A673 (cell line): ENCODE measurements around the gene NDUFAF3.

Experiments
- EZH2 ChIP-seq: fragments of 200-600 bp; sonication (generic); IDR thresholded peaks from 2 replicates; pipeline ENCODE4 v1.6.1; 2017; ENCODE audit warnings: borderline replicate concordance, low read depth, mild to moderate bottlenecking, mixed read lengths, antibody characterized with exemption, low read length; ENCODE audit not compliant: poor library complexity, severe bottlenecking
- TF ChIP-seq, protein P1 (sequence below): fragments of 300-800, 200-600 bp; sonication (generic); conservative IDR thresholded peaks from 2 replicates; pipeline ENCODE4 v1.5.1; 2017; ENCODE audit warnings: low read depth, mild to moderate bottlenecking, antibody characterized with exemption, low read length, moderate library complexity, mixed read lengths

DNA sequence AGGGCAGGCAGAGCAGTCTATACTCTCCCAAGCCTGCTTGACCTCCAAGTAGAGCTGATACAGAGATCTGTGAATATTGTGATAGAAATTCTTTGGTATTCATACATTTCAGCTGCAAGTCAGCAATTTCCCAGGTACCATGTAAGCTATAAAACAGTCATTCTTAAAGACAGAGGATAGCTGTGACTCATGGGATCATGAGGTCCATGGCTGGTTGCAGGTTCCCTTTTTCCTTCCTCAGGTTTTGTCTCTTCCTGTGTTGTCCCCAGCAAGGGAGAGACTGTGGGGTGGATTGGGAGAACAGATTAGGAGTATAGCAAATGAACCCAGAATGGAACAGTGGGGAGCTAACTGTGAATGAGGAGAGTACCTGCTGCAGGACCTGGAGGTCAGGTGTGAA lies 37.3 kb upstream of the NDUFAF3 start:
- TF ChIP-seq, protein P1, sequence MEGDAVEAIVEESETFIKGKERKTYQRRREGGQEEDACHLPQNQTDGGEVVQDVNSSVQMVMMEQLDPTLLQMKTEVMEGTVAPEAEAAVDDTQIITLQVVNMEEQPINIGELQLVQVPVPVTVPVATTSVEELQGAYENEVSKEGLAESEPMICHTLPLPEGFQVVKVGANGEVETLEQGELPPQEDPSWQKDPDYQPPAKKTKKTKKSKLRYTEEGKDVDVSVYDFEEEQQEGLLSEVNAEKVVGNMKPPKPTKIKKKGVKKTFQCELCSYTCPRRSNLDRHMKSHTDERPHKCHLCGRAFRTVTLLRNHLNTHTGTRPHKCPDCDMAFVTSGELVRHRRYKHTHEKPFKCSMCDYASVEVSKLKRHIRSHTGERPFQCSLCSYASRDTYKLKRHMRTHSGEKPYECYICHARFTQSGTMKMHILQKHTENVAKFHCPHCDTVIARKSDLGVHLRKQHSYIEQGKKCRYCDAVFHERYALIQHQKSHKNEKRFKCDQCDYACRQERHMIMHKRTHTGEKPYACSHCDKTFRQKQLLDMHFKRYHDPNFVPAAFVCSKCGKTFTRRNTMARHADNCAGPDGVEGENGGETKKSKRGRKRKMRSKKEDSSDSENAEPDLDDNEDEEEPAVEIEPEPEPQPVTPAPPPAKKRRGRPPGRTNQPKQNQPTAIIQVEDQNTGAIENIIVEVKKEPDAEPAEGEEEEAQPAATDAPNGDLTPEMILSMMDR: no peak
- no peak for TF ChIP-seq EZH2
